Measurements from ENCODE around the gene ANGPTL1. TPM values are rescaled to one million over a fixed set of nuclear protein-coding genes. Genes with fewer than 3 reads are reported as not detected.

The ANGPTL1 gene
- total and polyA plus RNA-seq, 2 of the 13 experiments (the other 11 are each of a cell fraction or from before 2014, with no cell fraction given): 2.9 to 9.3 TPM

- TF ChIP-seq TCF7 (IDR thresholded peaks at IDR 0.05; ENCODE audit: low read depth) (peak; percentile 43; the same call in 1 of the 2 replicates), ZKSCAN5 (CRISPR knock-in tag; IDR thresholded peaks at IDR 0.05) (no peak), CENPX (CRISPR knock-in tag; IDR thresholded peaks at IDR 0.05) (no peak), ZNF44 (CRISPR knock-in tag; IDR thresholded peaks at IDR 0.05) (no peak), POLR2A (IDR thresholded peaks at IDR 0.05; ENCODE audit: insufficient read depth in 1 of 2, low read depth in 2 of 2, low read length in 2 of 2) (no peak), ZNF317 (CRISPR knock-in tag; IDR thresholded peaks at IDR 0.05) (no peak), TP53 (CRISPR knock-in tag; conservative IDR thresholded peaks at IDR 0.05) (no peak), NBN (conservative IDR thresholded peaks at IDR 0.05) (no peak), GATAD2A (CRISPR knock-in tag; IDR thresholded peaks at IDR 0.05) (no peak), ATF6 (CRISPR knock-in tag; conservative IDR thresholded peaks at IDR 0.05) (no peak), MAZ (IDR thresholded peaks at IDR 0.05; ENCODE audit: borderline replicate concordance, low read depth, low read length) (no peak), MAZ (CRISPR knock-in tag; IDR thresholded peaks at IDR 0.05; ENCODE audit: low read depth) (no peak), CBFB (CRISPR knock-in tag; IDR thresholded peaks at IDR 0.05) (no peak), ZNF746 (CRISPR knock-in tag; IDR thresholded peaks at IDR 0.05) (no peak), LRRFIP1 (CRISPR knock-in tag; conservative IDR thresholded peaks at IDR 0.05) (no peak), RARA (CRISPR knock-in tag; IDR thresholded peaks at IDR 0.05) (peak; percentile 63), TAF15 (IDR thresholded peaks at IDR 0.05; ENCODE audit: low read depth, low read length, poor library complexity, severe bottlenecking) (no peak), FOXK2 (IDR thresholded peaks at IDR 0.05) (no peak), ZNF329 (CRISPR knock-in tag; IDR thresholded peaks at IDR 0.05; ENCODE audit: low read depth) (no peak), NCOR1 (IDR thresholded peaks at IDR 0.05; ENCODE audit: borderline replicate concordance, low read length) (0 out of 2 replicates have a peak, but pooled peaks have one; percentile 18), KMT2A (CRISPR knock-in tag; IDR thresholded peaks at IDR 0.05) (no peak), BCL6 (CRISPR knock-in tag; IDR thresholded peaks at IDR 0.05) (peak; percentile 49), TEAD3 (CRISPR knock-in tag; optimal IDR thresholded peaks at IDR 0.05; ENCODE audit: borderline replicate concordance) (no peak), PBX3 (CRISPR knock-in tag; IDR thresholded peaks at IDR 0.05; ENCODE audit: borderline replicate concordance) (no peak), ZNF660 (CRISPR knock-in tag; IDR thresholded peaks at IDR 0.05; ENCODE audit: borderline replicate concordance, low read depth) (no peak), BHLHE40 (IDR thresholded peaks at IDR 0.05; ENCODE audit: low read length) (no peak)
- TF ChIP-seq, protein P1, sequence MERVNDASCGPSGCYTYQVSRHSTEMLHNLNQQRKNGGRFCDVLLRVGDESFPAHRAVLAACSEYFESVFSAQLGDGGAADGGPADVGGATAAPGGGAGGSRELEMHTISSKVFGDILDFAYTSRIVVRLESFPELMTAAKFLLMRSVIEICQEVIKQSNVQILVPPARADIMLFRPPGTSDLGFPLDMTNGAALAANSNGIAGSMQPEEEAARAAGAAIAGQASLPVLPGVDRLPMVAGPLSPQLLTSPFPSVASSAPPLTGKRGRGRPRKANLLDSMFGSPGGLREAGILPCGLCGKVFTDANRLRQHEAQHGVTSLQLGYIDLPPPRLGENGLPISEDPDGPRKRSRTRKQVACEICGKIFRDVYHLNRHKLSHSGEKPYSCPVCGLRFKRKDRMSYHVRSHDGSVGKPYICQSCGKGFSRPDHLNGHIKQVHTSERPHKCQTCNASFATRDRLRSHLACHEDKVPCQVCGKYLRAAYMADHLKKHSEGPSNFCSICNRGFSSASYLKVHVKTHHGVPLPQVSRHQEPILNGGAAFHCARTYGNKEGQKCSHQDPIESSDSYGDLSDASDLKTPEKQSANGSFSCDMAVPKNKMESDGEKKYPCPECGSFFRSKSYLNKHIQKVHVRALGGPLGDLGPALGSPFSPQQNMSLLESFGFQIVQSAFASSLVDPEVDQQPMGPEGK (CRISPR knock-in tag; IDR thresholded peaks at IDR 0.05): peak; percentile 60
Measured at GRCh38 chr1:178870944-178871343, at the start of gene ANGPTL1 (continued).
